Tibial nerve (tissue), 4 donors: Measurements from ENCODE around the gene USO1. TPM values are rescaled to one million over a fixed set of nuclear protein-coding genes. Genes with fewer than 3 reads are reported as not detected.

ENCODE experiments used
- DNase-seq, 2 donors: peaks; one replicate each; pipeline ENCODE4 v3.0.0-alpha.2; 2019; ENCODE audit warnings: low spot score in 2 of 2
- H3K27ac ChIP-seq, 4 donors: fragments of 200-600 bp; sonication (generic) in 3 of 4; one replicate each; pipeline ENCODE4 v1.5.1; 2017 to 2019; ENCODE audit warnings: mild to moderate bottlenecking in 1 of 4
- H3K27me3 ChIP-seq, 2 donors: fragments of 200-600 bp; sonication (generic) in 1 of 2; one replicate each; pipeline versions ENCODE4 v1.5.1 to v1.6.0; 2017 to 2019
- H3K36me3 ChIP-seq, 3 donors: fragments of 200-600 bp; sonication (generic); one replicate each; pipeline ENCODE4 v1.5.1; 2018 to 2019
- H3K4me1 ChIP-seq, 4 donors: fragments of 200-600 bp; sonication (generic) in 3 of 4; one replicate each; pipeline ENCODE4 v1.5.1; 2017 to 2019
- H3K4me3 ChIP-seq, 4 donors: fragments of 200-600 bp; sonication (generic) in 3 of 4; one replicate each; pipeline ENCODE4 v1.5.1; 2017 to 2019; ENCODE audit warnings: mild to moderate bottlenecking in 1 of 4, moderate library complexity in 1 of 4
- H3K9me3 ChIP-seq, 4 donors: fragments of 200-600 bp; sonication (generic) in 3 of 4; one replicate each; pipeline ENCODE4 v1.5.1; 2017 to 2019
- CTCF ChIP-seq, 5 experiments: fragments of 200-600 bp in 3 of 5; fragments of 450-650 bp in 2 of 5; sonication (generic) in 3 of 5; IDR thresholded peaks; one replicate each; pipeline ENCODE4 v1.5.1; 2016 to 2019; ENCODE audit warnings: antibody characterized with exemption in 5 of 5, mild to moderate bottlenecking in 3 of 5, moderate library complexity in 2 of 5
- EP300 ChIP-seq, 2 donors: sonication (generic); formaldehyde crosslinking; IDR thresholded peaks; one replicate each; pipeline ENCODE4 v1.6.1; 2017; ENCODE audit warnings: antibody characterized with exemption in 2 of 2, mild to moderate bottlenecking in 1 of 2
- POLR2A ChIP-seq, 2 donors: fragments of 450-650 bp; IDR thresholded peaks; one replicate each; pipeline ENCODE4 v1.6.1; 2017; ENCODE audit warnings: antibody characterized with exemption in 2 of 2, mild to moderate bottlenecking in 2 of 2, moderate library complexity in 2 of 2
- WGBS, 2 donors: methylation state at CpG; one replicate each; pipeline ENCODE4 v1.1.5; 2018; 5-methylcytosine and 5-hydroxymethylcytosine counted together
- total RNA-seq, 4 donors: library from RNA; depleted of rRNA; stranded (reverse); fragments of >200 nt; gene quantifications; one replicate each; pipeline ENCODE4 v1.1.0, GENCODE V29; 2016

The USO1 gene
- total RNA-seq, 4 donors from 2014 or later, result 50.9 to 58.6 (median 55.8) TPM

GRCh38 chr4:75702919-75703411, 21.4 kb upstream of the USO1 start:
- H3K4me1 ChIP-seq, result no peaks in the 10 kb centered on the region
- WGBS, 2 donors, result 71 to 74% methylated on average over 4 of the region's 4 CpGs
- no peak overlapping the region for H3K4me3 ChIP-seq
- H3K27me3 ChIP-seq, result no peaks in the 10 kb centered on the region
- no peaks in the 10 kb centered on the region for H3K36me3 ChIP-seq
- no peak overlapping the region for H3K27ac ChIP-seq
- no peaks in the 10 kb centered on the region for H3K9me3 ChIP-seq
- DNase-seq, result no peak
- TF ChIP-seq CTCF (IDR thresholded peaks at IDR 0.05), result no peak
- TF ChIP-seq EP300 (IDR thresholded peaks at IDR 0.05), result no peak
- no peak for TF ChIP-seq POLR2A (IDR thresholded peaks at IDR 0.05)

- Histone ChIP-seq H3K4me1 (no peaks in the 10 kb centered on the region), H3K4me3 (no peak overlapping the region), H3K27ac (no peak overlapping the region), H3K27me3 (no peaks in the 10 kb centered on the region), H3K9me3 (no peaks in the 10 kb centered on the region), H3K36me3 (no peaks in the 10 kb centered on the region)
- no peak for DNase-seq
- 88 to 91% methylated on average over 6 of the region's 6 CpGs for WGBS, 2 donors
- no peak for TF ChIP-seq CTCF (IDR thresholded peaks at IDR 0.05)
- no peak for TF ChIP-seq EP300 (IDR thresholded peaks at IDR 0.05)
- no peak for TF ChIP-seq POLR2A (IDR thresholded peaks at IDR 0.05)
These were observed 19.0 kb upstream of the USO1 start for GRCh38 chr4:75705198-75705977.

- H3K4me3 ChIP-seq, result no peak overlapping the region
- 84 to 92% methylated on average over 3 of the region's 3 CpGs for WGBS, 2 donors
- H3K36me3 ChIP-seq, result no peaks in the 10 kb centered on the region
- H3K27me3 ChIP-seq, result no peaks in the 10 kb centered on the region
- TF ChIP-seq POLR2A (IDR thresholded peaks at IDR 0.05), result no peak
- TF ChIP-seq CTCF (IDR thresholded peaks at IDR 0.05), result peak in 1 of 5 experiments; percentile 10
- no peak for DNase-seq
- H3K27ac ChIP-seq, result no peak overlapping the region
- no peaks in the 10 kb centered on the region for H3K9me3 ChIP-seq
- H3K4me1 ChIP-seq, result no peaks in the 10 kb centered on the region
These were observed 16.1 kb upstream of the USO1 start for GRCh38 chr4:75708218-75708691.

- no peak for TF ChIP-seq POLR2A (IDR thresholded peaks at IDR 0.05)
- TF ChIP-seq CTCF (IDR thresholded peaks at IDR 0.05), result no peak
- TF ChIP-seq EP300 (IDR thresholded peaks at IDR 0.05), result no peak
- no peak overlapping the region for H3K4me3 ChIP-seq
- WGBS, 2 donors, result 48 to 54% methylated on average over 4 of the region's 4 CpGs
- DNase-seq, result no peak
- no peaks in the 10 kb centered on the region for H3K9me3 ChIP-seq
- H3K36me3 ChIP-seq, result no peaks in the 10 kb centered on the region
- peaks cover 0 to 15% (median 8%) of the 10 kb centered on the region in 4 donors for H3K4me1 ChIP-seq
- H3K27ac ChIP-seq, result no peak overlapping the region
- no peaks in the 10 kb centered on the region for H3K27me3 ChIP-seq
These were observed 14.1 kb upstream of the USO1 start for GRCh38 chr4:75710246-75710645.

GRCh38 chr4:75714011-75714410, 10.4 kb upstream of the USO1 start:
- Histone ChIP-seq H3K4me1 (peaks cover 0 to 23% (median 11%) of the 10 kb centered on the region in 4 donors), H3K4me3 (no peak overlapping the region), H3K27ac (peak overlapping the region in 1 of 4 donors; percentile 39), H3K9me3 (no peaks in the 10 kb centered on the region), H3K36me3 (peaks cover 0 to 3% (median 0%) of the 10 kb centered on the region in 3 donors), H3K27me3 (no peaks in the 10 kb centered on the region)
- WGBS, 2 donors, result 92 to 93% methylated on average over 4 of the region's 4 CpGs
- DNase-seq, result no peak
- no peak for TF ChIP-seq EP300 (IDR thresholded peaks at IDR 0.05)
- TF ChIP-seq POLR2A (IDR thresholded peaks at IDR 0.05), result no peak
- TF ChIP-seq CTCF (IDR thresholded peaks at IDR 0.05), result no peak
